CD4-positive, alpha-beta T cell treated with Interferon gamma for 1 hour (primary cell): Measurements from ENCODE around the gene PTBP3.

ENCODE experiments used
- DNase-seq: peaks from one replicate; pipeline ENCODE4 v3.0.0-alpha.2; 2020

Gene PTBP3

DNA sequence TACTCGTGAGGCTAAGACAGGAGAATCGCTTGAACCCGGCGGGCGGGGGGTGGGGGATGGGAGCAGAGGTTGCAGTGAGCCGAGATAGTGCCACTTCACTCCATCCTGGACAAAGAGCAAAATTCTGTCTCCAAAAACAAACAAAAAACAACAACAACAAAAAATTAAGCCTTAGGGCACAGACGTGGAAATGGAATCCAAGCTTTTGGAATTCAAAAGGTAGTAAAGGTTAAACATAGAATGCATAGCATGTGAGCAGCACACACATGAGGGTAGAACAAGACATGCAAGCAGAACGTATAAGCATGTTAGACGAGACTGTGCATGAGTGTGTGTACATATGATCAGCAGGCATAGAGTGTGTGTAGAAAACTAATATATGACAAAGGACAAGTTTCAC lies 68.0 kb downstream of the PTBP3 start:
- DNase-seq = no peak

DNA sequence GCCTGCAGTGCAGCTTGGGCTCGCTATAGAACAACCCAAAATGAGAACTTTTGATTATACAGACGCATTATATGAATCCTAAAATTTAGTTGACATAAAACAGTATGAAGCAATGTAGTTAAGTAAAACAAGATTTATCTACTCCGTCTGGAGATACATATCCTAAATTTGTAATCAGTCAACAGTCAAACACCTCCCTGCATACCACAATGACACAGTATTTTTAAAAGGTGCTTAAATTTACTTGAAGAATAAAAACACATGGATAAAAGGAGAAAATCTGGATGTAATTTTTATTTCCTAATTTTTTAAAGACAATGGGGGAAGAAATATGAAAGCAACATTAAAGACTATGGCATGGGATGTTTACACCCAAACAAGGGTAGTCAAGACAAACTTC lies 70.8 kb downstream of the PTBP3 start:
- DNase-seq = no peak

DNA sequence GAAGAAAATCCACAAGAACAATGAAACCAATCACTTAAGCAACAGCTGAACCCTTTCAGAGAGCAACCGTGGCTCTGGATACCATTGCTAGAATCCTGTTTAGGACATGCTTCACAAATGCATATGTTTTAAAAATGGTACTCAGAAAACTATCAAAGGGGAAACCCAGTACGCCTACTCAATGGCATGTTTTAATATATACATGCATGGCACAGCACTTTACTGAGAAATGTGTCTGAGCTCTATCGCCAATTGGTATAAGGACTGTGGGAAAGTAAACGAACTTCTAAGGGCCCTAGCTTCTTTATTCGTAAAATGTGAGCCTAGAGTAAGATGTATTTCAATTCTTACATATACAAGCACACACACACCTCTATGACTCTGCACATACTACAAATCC lies 72.3 kb downstream of the PTBP3 start:
- no peak for DNase-seq

DNA sequence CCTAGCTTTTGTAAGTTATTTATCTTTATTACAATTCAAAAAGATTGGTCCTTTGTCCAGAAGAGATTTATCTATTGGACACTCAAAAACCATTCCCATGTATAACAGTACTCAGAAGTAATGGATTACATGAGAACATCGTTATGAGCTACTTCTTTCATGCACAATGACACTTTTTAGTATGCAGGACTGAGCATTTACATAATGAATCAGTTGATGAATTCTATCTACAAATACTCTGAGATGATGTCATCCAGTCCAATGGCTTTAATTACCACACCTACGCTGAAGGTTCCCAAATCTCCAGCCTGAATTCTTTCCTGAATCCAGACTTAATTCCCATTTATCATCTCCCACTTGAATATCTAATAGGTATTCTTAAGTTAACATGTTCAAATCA lies 75.3 kb downstream of the PTBP3 start:
- DNase-seq = no peak

DNA sequence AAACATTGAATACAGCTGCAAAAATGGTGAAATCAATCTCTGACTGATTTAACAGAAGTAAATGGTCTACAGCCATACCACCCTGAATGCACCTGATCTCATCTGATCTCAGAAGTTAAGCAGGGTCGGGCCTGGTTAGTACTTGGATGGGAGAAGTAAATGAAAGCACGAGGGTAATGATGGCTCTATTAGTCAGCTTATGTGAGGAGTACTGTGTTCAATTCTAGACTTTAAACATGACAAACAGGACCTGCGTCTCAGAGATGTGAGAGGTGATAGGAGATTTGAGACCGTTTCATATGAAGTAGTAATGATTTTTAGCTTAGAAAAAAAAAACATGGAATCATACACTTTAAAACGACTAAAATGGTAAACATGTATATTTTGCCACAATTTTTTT lies 81.2 kb downstream of the PTBP3 start:
- DNase-seq = no peak

DNA sequence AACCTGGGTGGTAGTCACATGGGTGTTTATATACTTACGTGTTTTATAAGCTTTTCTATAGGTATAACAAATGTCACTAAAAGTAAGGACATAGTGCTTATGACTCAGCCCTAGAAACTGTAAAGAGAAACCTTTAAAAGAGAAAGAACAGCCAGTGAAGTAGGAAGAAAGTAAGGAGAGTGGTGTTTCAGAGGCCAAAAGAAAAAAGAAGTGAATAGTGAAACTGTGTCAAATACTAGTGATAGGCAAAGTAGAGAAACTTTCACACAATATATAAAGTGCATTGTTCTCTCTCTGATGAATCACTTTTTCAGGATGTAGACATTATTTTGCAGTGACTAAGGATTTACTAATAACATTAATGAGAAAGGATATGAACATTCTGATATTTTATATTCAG lies 84.1 kb downstream of the PTBP3 start:
- no peak for DNase-seq

DNA sequence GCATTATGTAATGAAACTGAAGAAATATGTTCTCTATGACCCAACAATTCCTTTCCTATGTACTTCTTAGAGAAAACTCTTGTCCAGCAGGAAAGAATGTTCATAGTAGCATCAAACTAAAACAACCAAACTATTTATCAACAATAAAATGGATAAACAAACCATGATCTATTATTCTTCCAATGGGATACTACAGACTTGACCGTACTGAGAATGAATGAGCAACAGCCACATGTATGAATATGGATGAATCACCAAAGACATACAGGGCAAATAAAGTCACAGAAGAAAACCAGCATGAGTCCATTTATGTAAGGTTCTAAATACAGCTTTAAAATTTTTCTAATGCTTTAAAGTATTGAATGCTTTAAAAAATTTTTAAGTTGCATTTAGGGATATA lies 84.7 kb downstream of the PTBP3 start:
- no peak for DNase-seq

DNA sequence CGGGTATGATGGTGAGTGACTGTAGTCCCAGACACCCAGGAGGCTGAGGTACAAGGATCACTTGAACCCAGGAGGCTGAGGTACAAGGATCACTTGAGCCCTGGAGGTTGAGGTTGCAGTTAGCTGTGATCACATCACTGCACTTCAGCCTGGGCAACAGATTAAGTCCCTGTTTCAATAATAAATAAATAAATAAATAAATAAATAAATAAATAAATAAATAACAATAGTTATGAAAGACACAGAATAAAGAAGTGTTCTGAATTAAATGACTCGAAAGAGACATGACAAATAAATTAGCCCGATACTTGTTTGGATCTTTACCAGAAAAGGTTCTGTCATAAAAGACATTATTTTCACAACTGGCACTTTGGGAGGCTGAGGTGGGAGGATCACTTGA lies 86.3 kb downstream of the PTBP3 start:
- DNase-seq = no peak

DNA sequence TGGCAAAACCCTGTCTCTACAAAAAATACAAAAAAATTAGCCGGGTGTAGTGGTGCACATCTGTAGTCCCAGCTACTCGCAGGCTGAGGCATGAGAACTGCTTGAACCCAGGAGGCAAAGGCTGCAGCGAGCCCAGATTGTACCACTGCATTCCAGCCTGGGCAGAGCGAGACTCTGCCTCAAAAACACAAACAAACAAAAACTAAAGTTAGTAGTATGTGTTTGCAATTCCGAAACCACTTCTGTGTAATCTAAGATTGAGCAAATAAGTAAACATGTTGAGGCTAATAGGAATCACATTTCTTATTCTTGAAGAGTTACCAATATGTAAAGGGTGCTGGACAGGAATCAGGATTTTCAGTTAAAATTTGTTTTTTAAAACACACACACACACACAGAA lies 88.3 kb downstream of the PTBP3 start:
- no peak for DNase-seq

DNA sequence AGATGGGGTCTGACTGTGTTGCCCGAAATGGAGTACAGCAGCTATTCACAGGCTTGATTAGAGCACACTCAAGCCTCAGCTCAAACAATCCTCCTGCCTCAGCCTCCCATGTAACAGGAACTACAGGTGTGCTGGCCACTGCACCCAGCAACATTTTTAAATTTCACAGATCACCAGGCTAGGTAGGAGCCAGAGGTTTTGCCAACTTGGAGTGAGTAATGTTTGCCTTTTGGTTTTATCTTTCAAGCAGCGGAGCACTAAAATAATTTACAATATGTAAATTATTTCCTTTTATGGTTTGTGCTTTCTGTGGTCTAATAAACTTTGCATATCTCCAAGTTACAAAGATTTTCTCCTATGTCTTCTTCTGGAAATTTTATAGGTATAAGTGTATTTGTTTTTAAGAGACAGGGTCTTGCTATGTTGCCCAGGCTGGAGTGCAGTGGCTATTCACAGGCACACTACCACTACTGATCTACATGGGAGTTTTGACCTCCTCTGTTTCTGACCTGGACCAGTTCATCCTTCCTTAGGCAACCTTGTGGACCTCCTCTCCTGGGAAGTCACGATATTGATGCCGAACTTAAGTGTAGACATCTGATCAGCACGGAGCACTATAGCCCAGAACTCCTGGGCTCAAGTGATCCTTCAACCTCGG lies 91.1 kb downstream of the PTBP3 start:
- no peak for DNase-seq

DNA sequence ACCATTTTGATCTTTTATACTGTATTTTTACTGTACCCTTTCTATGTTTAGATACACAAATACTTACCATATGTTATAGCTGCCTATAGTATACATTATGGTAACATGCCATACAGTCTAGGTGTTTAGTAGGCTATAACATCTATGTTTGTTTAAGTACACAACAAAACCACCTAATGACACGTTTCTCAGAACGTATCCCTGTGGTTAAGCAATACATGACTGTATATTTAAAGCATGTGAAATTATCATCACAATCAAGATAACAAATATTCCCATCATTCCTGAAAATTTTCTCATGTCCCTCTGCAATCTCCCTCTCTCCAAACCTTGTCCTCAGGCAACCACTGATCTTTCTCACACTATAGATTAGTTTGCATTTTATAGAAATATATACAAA lies 91.9 kb downstream of the PTBP3 start:
- no peak for DNase-seq

DNA sequence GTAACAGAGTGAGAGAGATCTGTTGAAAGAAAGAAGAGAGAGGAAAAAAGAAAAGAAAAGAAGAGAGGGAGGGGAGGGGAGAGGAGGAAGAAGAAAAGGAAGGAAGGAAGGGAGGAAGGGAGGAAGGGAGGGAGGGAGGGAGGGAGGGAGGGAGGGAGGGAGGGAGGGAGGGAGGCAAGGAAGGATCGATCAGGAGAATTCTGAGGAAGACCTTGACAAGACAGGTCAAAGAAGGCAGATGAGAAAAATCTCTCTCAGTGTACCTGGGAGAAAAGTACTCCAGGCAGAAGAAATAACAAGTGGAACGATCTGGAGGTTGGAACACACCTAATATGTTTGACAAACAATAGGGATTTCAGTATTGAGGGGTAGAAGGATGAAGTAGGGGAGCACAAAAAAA lies 93.7 kb downstream of the PTBP3 start:
- no peak for DNase-seq

DNA sequence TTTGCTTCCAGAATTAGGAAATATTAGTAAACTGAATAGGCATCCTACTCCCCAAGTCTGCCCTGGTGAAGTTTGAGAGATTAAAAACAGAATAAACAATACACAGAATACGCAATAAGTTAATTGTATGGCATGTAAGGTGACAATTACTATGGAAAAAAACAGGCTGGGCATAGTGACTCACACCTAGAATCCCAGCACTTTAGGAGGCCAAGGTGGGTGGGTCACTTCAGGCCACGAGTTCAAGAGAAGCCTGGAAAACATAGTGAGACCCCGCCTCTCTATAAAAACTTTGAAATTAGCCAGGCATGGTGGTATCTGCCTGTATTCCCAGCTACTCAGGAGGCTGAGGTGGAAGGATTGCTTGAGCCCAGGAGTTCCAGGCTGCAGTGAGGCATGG lies 94.1 kb downstream of the PTBP3 start:
- DNase-seq = no peak

DNA sequence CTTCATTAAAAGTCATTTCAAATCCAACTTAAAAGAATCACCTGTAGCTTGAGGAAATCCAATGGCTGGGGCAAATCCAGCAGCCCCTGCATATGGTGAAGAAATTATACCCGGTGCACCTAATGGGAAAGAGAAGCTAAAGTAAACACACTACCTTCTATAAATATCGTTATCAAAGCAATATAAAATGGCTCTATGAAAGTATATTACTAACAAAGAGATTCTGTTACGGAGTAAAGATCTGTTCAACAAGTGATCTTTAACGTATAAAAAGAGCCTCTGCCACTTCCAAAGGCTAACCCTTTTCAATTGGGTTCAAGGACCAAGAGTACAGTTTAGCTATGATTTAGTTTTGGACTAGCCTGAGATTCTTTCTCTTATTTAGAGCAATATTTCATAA lies 98.6 kb downstream of the PTBP3 start:
- no peak for DNase-seq

DNA sequence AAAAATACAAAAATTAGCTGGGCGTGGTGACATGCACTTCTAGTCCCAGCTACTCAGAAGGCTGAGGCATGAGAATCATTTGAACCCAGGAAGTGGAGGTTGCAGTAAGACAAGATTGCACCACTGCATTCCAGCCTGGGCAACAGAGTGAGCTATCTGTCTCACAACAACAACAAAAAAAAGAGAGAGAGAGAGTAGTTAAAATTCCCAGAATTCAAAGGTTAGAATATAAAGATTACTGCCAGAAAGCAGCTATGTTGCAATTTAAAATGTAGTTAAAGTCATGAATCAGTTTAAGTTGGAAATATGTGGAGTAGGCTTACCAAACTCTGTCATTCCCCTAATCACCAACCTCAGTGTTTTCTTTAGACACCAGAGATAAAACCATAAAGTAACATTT lies 99.7 kb downstream of the PTBP3 start:
- DNase-seq = no peak

DNA sequence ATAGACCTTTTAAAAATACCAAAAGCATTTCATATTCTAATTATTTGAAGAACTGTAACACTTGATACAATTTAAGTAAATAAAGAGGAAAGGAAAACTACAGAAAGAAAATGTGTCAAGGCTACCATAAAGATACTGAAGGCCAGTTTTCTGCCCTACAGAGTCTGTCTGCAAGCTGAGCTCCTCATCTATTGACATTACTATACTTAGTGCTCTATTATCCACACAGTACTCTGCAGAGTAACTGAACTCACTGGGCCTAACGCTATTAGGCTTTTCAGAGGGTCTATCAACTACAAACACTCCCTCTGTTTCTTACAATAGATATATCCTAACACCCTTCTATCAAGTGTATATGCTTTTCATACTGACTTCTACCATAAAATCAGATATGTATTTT lies 101.2 kb downstream of the PTBP3 start:
- DNase-seq = no peak

DNA sequence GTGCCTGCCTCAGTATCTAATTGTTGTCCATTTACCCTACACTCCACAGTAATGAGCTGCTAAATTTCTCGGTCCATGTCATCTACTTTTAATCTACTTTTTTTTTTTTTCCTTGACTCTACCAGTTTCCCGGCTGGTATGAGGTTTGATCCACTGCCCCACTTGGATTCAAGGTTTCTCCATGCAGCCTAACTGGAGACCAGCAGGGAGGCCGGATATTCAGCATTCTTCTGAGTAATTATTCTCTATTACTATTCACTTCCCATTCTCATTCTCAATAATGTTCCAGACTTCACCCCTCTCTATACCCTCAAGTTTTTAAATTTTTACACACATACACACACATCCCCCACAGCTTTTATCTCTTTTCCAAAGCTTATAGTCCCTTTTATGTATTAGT lies 107.3 kb downstream of the PTBP3 start:
- DNase-seq = no peak

DNA sequence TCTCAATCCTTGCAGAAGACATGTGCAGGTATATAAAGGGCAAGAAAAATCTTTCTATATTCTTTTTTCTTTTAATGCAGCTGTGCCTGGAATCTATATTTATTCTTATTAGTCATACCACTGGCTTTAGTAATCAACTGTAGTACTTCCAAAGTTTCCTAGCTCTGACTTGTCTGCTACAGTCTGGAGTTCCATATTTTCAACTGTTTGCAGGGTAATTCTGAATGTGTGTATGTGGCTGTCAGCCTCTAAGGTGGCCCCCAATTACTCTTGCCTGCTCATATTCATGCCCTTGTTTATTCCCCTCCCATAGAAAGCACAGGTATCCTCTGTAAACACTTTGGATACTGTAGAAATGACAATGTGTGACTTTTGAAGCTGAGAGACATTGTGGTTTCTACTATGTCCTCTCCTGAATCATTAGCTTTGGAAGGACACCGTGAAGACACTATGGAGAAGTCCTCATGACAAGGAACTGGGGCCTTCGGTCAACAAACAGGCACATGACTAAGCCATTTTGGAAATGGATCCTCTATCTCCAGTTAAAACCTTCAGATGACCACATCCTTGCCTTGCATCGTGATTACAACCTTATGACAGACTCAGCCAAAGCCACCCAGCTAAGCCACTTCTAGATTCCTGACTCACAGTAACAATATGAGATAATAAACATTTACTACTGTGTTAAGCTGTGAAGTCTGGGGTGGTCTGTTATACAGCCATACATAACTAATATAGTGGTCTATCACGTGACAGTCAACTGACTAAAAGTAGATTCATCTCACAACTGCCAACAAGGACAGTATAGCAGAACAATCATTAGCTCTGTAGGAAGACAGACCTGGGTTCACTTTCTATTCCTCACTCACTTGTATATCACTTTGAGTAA lies 108.8 kb downstream of the PTBP3 start:
- DNase-seq = no peak

DNA sequence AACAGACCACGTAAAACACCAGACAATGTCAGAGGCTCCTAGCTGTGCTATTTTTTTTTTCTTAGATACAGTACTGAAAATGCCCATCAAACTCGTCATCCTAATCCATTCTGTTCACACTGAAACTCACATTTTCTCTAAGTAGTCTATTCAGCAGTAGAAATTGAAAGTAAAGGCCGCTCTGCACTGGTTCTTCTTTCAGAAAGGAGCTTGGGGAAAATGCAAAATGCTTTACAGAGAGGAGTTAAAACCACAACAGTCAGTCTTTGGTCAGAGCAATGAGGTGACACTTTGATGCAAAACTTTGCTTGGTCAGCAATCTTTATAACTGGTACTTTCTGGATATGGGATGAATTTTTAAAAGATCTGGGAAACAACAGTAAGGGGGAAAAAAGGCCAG lies 114.5 kb downstream of the PTBP3 start:
- DNase-seq = no peak

DNA sequence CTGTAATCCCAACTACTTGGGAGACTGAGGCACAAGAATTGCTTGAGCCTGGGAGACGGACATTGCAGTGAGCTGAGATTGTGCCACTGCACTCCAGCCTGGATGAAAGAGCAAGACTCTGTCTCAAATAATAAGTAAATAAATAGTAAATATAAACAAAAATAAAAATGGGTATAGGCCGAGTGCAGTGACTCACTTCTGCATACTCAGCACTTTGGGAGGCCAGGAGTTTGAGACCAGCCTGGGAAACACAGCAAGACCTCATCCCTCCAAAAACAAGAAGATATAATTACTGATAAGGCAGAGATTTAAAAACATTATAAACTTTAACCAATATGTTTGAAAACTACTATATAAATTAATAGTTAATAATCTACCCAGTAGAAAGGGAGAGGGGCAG lies 120.5 kb downstream of the PTBP3 start:
- DNase-seq = no peak

DNA sequence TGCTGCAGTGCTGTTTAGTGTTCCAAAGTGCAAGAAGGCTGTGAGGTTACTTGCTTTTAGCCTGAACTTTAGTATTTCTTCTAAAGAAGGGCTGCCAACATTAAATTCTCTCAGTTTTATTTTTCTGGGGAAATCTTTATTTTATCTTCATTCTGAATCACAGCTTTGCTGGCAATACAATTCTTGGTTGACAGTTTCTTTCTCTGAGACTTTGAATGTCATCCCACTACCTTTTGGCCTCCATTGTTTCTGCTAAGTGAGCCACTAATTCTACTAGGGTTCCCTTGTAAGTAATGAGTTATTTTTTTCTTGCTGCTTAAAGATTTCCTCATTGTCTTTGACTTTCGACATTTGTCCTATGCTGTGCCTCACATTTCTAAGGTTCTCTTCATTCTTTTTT lies 126.0 kb downstream of the PTBP3 start:
- DNase-seq = no peak

DNA sequence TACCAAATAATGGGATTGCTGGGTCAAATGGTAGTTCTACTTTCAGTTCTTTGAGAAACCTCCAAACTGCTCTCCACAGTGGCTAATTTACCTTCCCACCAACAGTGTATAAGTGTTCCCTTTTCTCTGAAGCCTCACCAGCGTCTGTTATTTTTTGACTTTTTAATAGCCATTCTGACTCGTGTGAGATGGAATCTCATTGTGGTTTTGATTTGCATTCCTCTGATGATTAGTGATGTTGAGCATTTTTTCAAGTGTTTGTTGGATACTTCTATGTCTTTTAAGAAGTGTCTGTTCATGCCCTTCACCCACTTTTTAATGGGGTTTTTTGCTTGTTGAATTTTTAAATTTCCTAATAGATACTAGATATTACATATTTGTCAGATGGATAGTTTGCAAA lies 129.9 kb downstream of the PTBP3 start:
- no peak for DNase-seq

DNA sequence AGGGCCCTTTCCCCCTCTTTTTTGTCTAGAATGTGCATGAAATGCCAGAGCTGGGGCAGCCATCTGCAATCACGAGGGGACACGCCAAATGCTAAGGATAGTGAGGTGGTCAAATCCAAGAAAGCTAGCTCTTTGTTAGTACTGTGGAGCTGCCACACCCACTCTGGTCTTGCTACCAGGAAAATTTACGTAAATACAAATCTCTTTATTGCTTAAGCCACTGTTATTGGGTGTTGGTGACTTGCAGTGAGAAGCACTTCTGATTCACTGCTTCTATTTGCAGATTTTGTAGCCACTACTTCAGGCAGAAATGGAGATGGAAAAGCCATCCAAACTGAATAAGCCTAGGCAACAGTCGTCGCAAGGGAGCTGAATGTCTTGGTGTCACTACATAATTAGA lies 132.7 kb downstream of the PTBP3 start:
- DNase-seq = no peak

DNA sequence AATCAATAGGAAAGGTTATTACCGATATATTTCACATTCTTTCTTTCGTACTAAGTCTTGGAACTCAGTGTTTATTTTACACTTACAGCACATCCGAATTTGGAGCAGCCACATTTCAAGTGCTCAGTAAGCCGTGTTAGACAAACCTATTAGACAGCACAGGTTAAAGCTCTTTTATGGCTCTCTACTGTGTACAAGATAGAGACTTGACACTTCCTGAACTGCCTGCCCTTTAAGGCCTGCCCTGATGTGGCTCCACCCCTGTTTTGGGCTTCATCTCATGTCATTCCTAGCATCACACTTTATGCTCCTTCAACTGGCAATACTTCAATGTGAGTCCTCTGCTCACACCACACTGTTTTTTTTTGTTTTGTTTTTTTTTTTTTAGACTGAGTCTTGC lies 134.8 kb downstream of the PTBP3 start:
- DNase-seq = no peak

DNA sequence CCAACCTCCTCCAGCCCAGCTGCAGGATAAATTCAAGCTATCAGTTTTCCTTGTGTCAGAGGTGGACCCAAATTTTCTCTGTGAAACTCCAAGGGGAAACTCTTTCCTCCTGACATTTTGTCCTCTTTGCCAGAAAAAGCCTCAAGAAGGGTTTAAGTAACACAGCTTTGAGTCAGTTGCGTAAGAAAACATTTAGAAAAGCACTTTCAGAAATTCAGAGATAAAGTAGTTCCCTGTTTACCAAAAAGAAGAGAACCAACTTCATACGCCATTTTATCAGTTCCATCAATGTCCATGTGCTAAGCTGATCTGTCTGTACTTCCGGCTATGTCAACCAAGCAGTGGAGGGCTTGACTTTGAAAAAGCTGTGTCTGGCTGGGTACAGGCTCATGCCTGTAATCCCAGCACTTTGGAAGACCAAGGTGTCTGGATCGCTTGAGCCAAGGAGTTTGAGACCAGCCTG lies 138.4 kb downstream of the PTBP3 start:
- no peak for DNase-seq
